GM19328 (cell line): ENCODE data around the gene TNFRSF18.
"Not testable (repeated sequence)": the region's sequence is repeated elsewhere in the genome, so short reads cannot be mapped to it uniquely, and the experiment has no call there.

Experiments
- ATAC-seq: cut with Tn5 transposase; IDR thresholded peaks from one replicate; pipeline ENCODE4 v1.9.1; 2021; ENCODE audit warnings: mild to moderate bottlenecking, moderate library complexity; ENCODE audit not compliant: unreplicated experiment

The TNFRSF18 gene

GRCh38 chr1:1206376-1206965 lies at the start of gene TNFRSF18:
TSS of gene TNFRSF18 (minus strand) at chr1:1206592. CDS start at chr1:1206571, 21 bp downstream.
- ATAC-seq: no peak

- no peak for ATAC-seq
These were observed 49.2 kb upstream of the TNFRSF18 start for GRCh38 chr1:1255611-1256010.

- ATAC-seq: no peak
These were observed 48.7 kb upstream of the TNFRSF18 start for GRCh38 chr1:1255078-1255477.

- no peak for ATAC-seq
These were observed 48.2 kb upstream of the TNFRSF18 start for GRCh38 chr1:1254667-1254998.

GRCh38 chr1:1253972-1254666 lies 47.7 kb upstream of the TNFRSF18 start:
- no peak for ATAC-seq

- no peak for ATAC-seq
These were observed 46.9 kb upstream of the TNFRSF18 start for GRCh38 chr1:1253314-1253713.

GRCh38 chr1:1250786-1251284 lies 44.4 kb upstream of the TNFRSF18 start:
- ATAC-seq: no peak

- ATAC-seq: not testable (repeated sequence)
These were observed 41.9 kb upstream of the TNFRSF18 start for GRCh38 chr1:1248009-1248913.

- no peak for ATAC-seq
These were observed 41.0 kb upstream of the TNFRSF18 start for GRCh38 chr1:1247341-1247913.

- no peak for ATAC-seq
These were observed 40.4 kb upstream of the TNFRSF18 start, which contains the start of gene C1QTNF12 for GRCh38 chr1:1246577-1247340. TSS of gene C1QTNF12 (minus strand) at chr1:1246722. CDS start at chr1:1246690, 32 bp downstream.

GRCh38 chr1:1245817-1246576 lies 39.6 kb upstream of the TNFRSF18 start:
- no peak for ATAC-seq

GRCh38 chr1:1245178-1245816 lies 38.9 kb upstream of the TNFRSF18 start:
- ATAC-seq: no peak

- ATAC-seq: no peak
These were observed 37.9 kb upstream of the TNFRSF18 start for GRCh38 chr1:1244192-1244811.

GRCh38 chr1:1243807-1244191 lies 37.4 kb upstream of the TNFRSF18 start:
- ATAC-seq: no peak

GRCh38 chr1:1243266-1243660 lies 36.9 kb upstream of the TNFRSF18 start:
- ATAC-seq: no peak

- no peak for ATAC-seq
These were observed 36.3 kb upstream of the TNFRSF18 start for GRCh38 chr1:1242461-1243265.

GRCh38 chr1:1241588-1242219 lies 35.3 kb upstream of the TNFRSF18 start:
- no peak for ATAC-seq
